Measurements from ENCODE around the gene SULF2.

SULF2 gene

GRCh38 chr20:47676912-47677634 is 108.2 kb downstream of the SULF2 start:
- H3K36me3 ChIP-seq (ENCODE audit: control insufficient read depth, insufficient read depth, low read length): no peaks in the 10 kb centered on the region
- no peaks in the 10 kb centered on the region for H3K4me1 ChIP-seq (ENCODE audit: control insufficient read depth, insufficient read depth, low read length)
- no peak overlapping the region for H3K4me3 ChIP-seq (ENCODE audit: low read length)
- no peak overlapping the region for H3K9ac ChIP-seq (ENCODE audit: low read length)
- no peaks in the 10 kb centered on the region for H3K27me3 ChIP-seq (ENCODE audit: control insufficient read depth, insufficient read depth, low read length)
- no peaks in the 10 kb centered on the region for H3K9me3 ChIP-seq (ENCODE audit: control insufficient read depth, low read length)

- H3K4me1 ChIP-seq (ENCODE audit: control insufficient read depth, insufficient read depth, low read length): no peaks in the 10 kb centered on the region
- no peak overlapping the region for H3K9ac ChIP-seq (ENCODE audit: low read length)
- H3K4me3 ChIP-seq (ENCODE audit: low read length): no peak overlapping the region
- H3K27me3 ChIP-seq (ENCODE audit: control insufficient read depth, insufficient read depth, low read length): no peaks in the 10 kb centered on the region
- H3K36me3 ChIP-seq (ENCODE audit: control insufficient read depth, insufficient read depth, low read length): no peaks in the 10 kb centered on the region
- H3K9me3 ChIP-seq (ENCODE audit: control insufficient read depth, low read length): no peaks in the 10 kb centered on the region
Observed at GRCh38 chr20:47676219-47676721, 109.0 kb downstream of the SULF2 start.

GRCh38 chr20:47675190-47676142 is 109.8 kb downstream of the SULF2 start:
- Histone ChIP-seq H3K36me3 (ENCODE audit: control insufficient read depth, insufficient read depth, low read length) (no peaks in the 10 kb centered on the region), H3K9me3 (ENCODE audit: control insufficient read depth, low read length) (no peaks in the 10 kb centered on the region), H3K4me3 (ENCODE audit: low read length) (no peak overlapping the region)

GRCh38 chr20:47674686-47675085 is 110.6 kb downstream of the SULF2 start:
- no peaks in the 10 kb centered on the region for H3K9me3 ChIP-seq (ENCODE audit: control insufficient read depth, low read length)
- H3K4me1 ChIP-seq (ENCODE audit: control insufficient read depth, insufficient read depth, low read length): no peaks in the 10 kb centered on the region
- no peak overlapping the region for H3K4me3 ChIP-seq (ENCODE audit: low read length)
- H3K9ac ChIP-seq (ENCODE audit: low read length): no peak overlapping the region
- H3K36me3 ChIP-seq (ENCODE audit: control insufficient read depth, insufficient read depth, low read length): no peaks in the 10 kb centered on the region
- H3K27me3 ChIP-seq (ENCODE audit: control insufficient read depth, insufficient read depth, low read length): no peaks in the 10 kb centered on the region

More at GRCh38 chr20:47675190-47676142, 109.8 kb downstream of the SULF2 start:
- no peak overlapping the region for H3K9ac ChIP-seq (ENCODE audit: low read length)
- H3K27me3 ChIP-seq (ENCODE audit: control insufficient read depth, insufficient read depth, low read length): no peaks in the 10 kb centered on the region
- no peaks in the 10 kb centered on the region for H3K4me1 ChIP-seq (ENCODE audit: control insufficient read depth, insufficient read depth, low read length)

GRCh38 chr20:47674145-47674544 is 111.1 kb downstream of the SULF2 start:
- Histone ChIP-seq H3K4me3 (ENCODE audit: low read length) (no peak overlapping the region), H3K9me3 (ENCODE audit: control insufficient read depth, low read length) (no peaks in the 10 kb centered on the region), H3K9ac (ENCODE audit: low read length) (no peak overlapping the region), H3K4me1 (ENCODE audit: control insufficient read depth, insufficient read depth, low read length) (no peaks in the 10 kb centered on the region), H3K27me3 (ENCODE audit: control insufficient read depth, insufficient read depth, low read length) (no peaks in the 10 kb centered on the region), H3K36me3 (ENCODE audit: control insufficient read depth, insufficient read depth, low read length) (no peaks in the 10 kb centered on the region)

GRCh38 chr20:47673671-47673955 is 111.7 kb downstream of the SULF2 start:
- Histone ChIP-seq H3K9ac (ENCODE audit: low read length) (no peak overlapping the region), H3K27me3 (ENCODE audit: control insufficient read depth, insufficient read depth, low read length) (no peaks in the 10 kb centered on the region), H3K4me3 (ENCODE audit: low read length) (no peak overlapping the region), H3K36me3 (ENCODE audit: control insufficient read depth, insufficient read depth, low read length) (no peaks in the 10 kb centered on the region), H3K9me3 (ENCODE audit: control insufficient read depth, low read length) (no peaks in the 10 kb centered on the region), H3K4me1 (ENCODE audit: control insufficient read depth, insufficient read depth, low read length) (no peaks in the 10 kb centered on the region)

- H3K9me3 ChIP-seq (ENCODE audit: control insufficient read depth, low read length): no peaks in the 10 kb centered on the region
- no peak overlapping the region for H3K4me3 ChIP-seq (ENCODE audit: low read length)
- H3K36me3 ChIP-seq (ENCODE audit: control insufficient read depth, insufficient read depth, low read length): no peaks in the 10 kb centered on the region
- H3K27me3 ChIP-seq (ENCODE audit: control insufficient read depth, insufficient read depth, low read length): no peaks in the 10 kb centered on the region
- H3K4me1 ChIP-seq (ENCODE audit: control insufficient read depth, insufficient read depth, low read length): no peaks in the 10 kb centered on the region
- H3K9ac ChIP-seq (ENCODE audit: low read length): no peak overlapping the region
Observed at GRCh38 chr20:47672886-47673670, 112.2 kb downstream of the SULF2 start.

- no peak overlapping the region for H3K4me3 ChIP-seq (ENCODE audit: low read length)
- no peaks in the 10 kb centered on the region for H3K27me3 ChIP-seq (ENCODE audit: control insufficient read depth, insufficient read depth, low read length)
- H3K9ac ChIP-seq (ENCODE audit: low read length): no peak overlapping the region
- no peaks in the 10 kb centered on the region for H3K9me3 ChIP-seq (ENCODE audit: control insufficient read depth, low read length)
- no peaks in the 10 kb centered on the region for H3K36me3 ChIP-seq (ENCODE audit: control insufficient read depth, insufficient read depth, low read length)
- no peaks in the 10 kb centered on the region for H3K4me1 ChIP-seq (ENCODE audit: control insufficient read depth, insufficient read depth, low read length)
Observed at GRCh38 chr20:47672166-47672565, 113.1 kb downstream of the SULF2 start.

GRCh38 chr20:47670913-47671312 is 114.4 kb downstream of the SULF2 start:
- no peaks in the 10 kb centered on the region for H3K27me3 ChIP-seq (ENCODE audit: control insufficient read depth, insufficient read depth, low read length)
- H3K4me1 ChIP-seq (ENCODE audit: control insufficient read depth, insufficient read depth, low read length): no peaks in the 10 kb centered on the region
- H3K4me3 ChIP-seq (ENCODE audit: low read length): no peak overlapping the region
- no peaks in the 10 kb centered on the region for H3K9me3 ChIP-seq (ENCODE audit: control insufficient read depth, low read length)
- no peaks in the 10 kb centered on the region for H3K36me3 ChIP-seq (ENCODE audit: control insufficient read depth, insufficient read depth, low read length)
- no peak overlapping the region for H3K9ac ChIP-seq (ENCODE audit: low read length)

- no peak overlapping the region for H3K4me3 ChIP-seq (ENCODE audit: low read length)
- H3K9ac ChIP-seq (ENCODE audit: low read length): no peak overlapping the region
- H3K9me3 ChIP-seq (ENCODE audit: control insufficient read depth, low read length): no peaks in the 10 kb centered on the region
- no peaks in the 10 kb centered on the region for H3K27me3 ChIP-seq (ENCODE audit: control insufficient read depth, insufficient read depth, low read length)
- H3K36me3 ChIP-seq (ENCODE audit: control insufficient read depth, insufficient read depth, low read length): no peaks in the 10 kb centered on the region
- H3K4me1 ChIP-seq (ENCODE audit: control insufficient read depth, insufficient read depth, low read length): no peaks in the 10 kb centered on the region
Observed at GRCh38 chr20:47669927-47670890, 115.1 kb downstream of the SULF2 start.

- no peaks in the 10 kb centered on the region for H3K27me3 ChIP-seq (ENCODE audit: control insufficient read depth, insufficient read depth, low read length)
- no peaks in the 10 kb centered on the region for H3K4me1 ChIP-seq (ENCODE audit: control insufficient read depth, insufficient read depth, low read length)
- H3K9ac ChIP-seq (ENCODE audit: low read length): no peak overlapping the region
- no peak overlapping the region for H3K4me3 ChIP-seq (ENCODE audit: low read length)
- no peaks in the 10 kb centered on the region for H3K36me3 ChIP-seq (ENCODE audit: control insufficient read depth, insufficient read depth, low read length)
- no peaks in the 10 kb centered on the region for H3K9me3 ChIP-seq (ENCODE audit: control insufficient read depth, low read length)
Observed at GRCh38 chr20:47669489-47669888, 115.8 kb downstream of the SULF2 start.
